Tibial nerve (tissue), 4 donors: ENCODE results near the gene EVI2B.
"Not testable (repeated sequence)": the region's sequence is repeated elsewhere in the genome, so short reads cannot be mapped to it uniquely, and the experiment has no call there.

ENCODE experiments used
- CTCF ChIP-seq, 5 experiments: fragments of 200-600 bp in 3 of 5; fragments of 450-650 bp in 2 of 5; sonication (generic) in 3 of 5; IDR thresholded peaks; one replicate each; pipeline ENCODE4 v1.5.1; 2016 to 2019; ENCODE audit warnings: antibody characterized with exemption in 5 of 5, mild to moderate bottlenecking in 3 of 5, moderate library complexity in 2 of 5
- EP300 ChIP-seq, 2 donors: sonication (generic); formaldehyde crosslinking; IDR thresholded peaks; one replicate each; pipeline ENCODE4 v1.6.1; 2017; ENCODE audit warnings: antibody characterized with exemption in 2 of 2, mild to moderate bottlenecking in 1 of 2
- POLR2A ChIP-seq, 2 donors: fragments of 450-650 bp; IDR thresholded peaks; one replicate each; pipeline ENCODE4 v1.6.1; 2017; ENCODE audit warnings: antibody characterized with exemption in 2 of 2, mild to moderate bottlenecking in 2 of 2, moderate library complexity in 2 of 2

GRCh38 chr17:31287932-31288331, 25.9 kb downstream of the EVI2B start:
- not testable (repeated sequence) for TF ChIP-seq EP300, CTCF, POLR2A (IDR thresholded peaks at IDR 0.05)
